GM21786 (cell line): ENCODE measurements around the gene HPN.
"Not testable (repeated sequence)": the region's sequence is repeated elsewhere in the genome, so short reads cannot be mapped to it uniquely, and the experiment has no call there.

ENCODE experiments used
- ATAC-seq: cut with Tn5 transposase; IDR thresholded peaks from one replicate; pipeline ENCODE4 v1.9.1; 2021; ENCODE audit not compliant: unreplicated experiment

The HPN gene

GRCh38 chr19:35042056-35042730 is 672 bp downstream of the HPN start:
- no peak for ATAC-seq

- no peak for ATAC-seq
Observed at GRCh38 chr19:35042954-35043604, 1.6 kb downstream of the HPN start.

GRCh38 chr19:35043906-35044305 is 2.4 kb downstream of the HPN start:
- ATAC-seq = no peak

GRCh38 chr19:35044317-35045117 is 3.0 kb downstream of the HPN start:
- no peak for ATAC-seq

GRCh38 chr19:35045667-35046300 is 4.3 kb downstream of the HPN start:
- no peak for ATAC-seq

- no peak for ATAC-seq
Observed at GRCh38 chr19:35046461-35046860, 4.9 kb downstream of the HPN start.

GRCh38 chr19:35048911-35049411 is 7.4 kb downstream of the HPN start:
- ATAC-seq = no peak

- ATAC-seq = no peak
Observed at GRCh38 chr19:35049456-35049855, 7.9 kb downstream of the HPN start.

GRCh38 chr19:35050662-35051061 is 9.1 kb downstream of the HPN start:
- not testable (repeated sequence) for ATAC-seq

- ATAC-seq = not testable (repeated sequence)
Observed at GRCh38 chr19:35051268-35051667, 9.7 kb downstream of the HPN start.

- no peak for ATAC-seq
Observed at GRCh38 chr19:35051796-35052195, 10.3 kb downstream of the HPN start.

GRCh38 chr19:35052599-35053190 is 11.2 kb downstream of the HPN start:
- ATAC-seq = no peak

- no peak for ATAC-seq
Observed at GRCh38 chr19:35053667-35054293, 12.3 kb downstream of the HPN start.

GRCh38 chr19:35054626-35055025 is 13.1 kb downstream of the HPN start:
- no peak for ATAC-seq

- no peak for ATAC-seq
Observed at GRCh38 chr19:35055715-35056179, 14.2 kb downstream of the HPN start.

- no peak for ATAC-seq
Observed at GRCh38 chr19:35056513-35057063, 15.1 kb downstream of the HPN start.

- ATAC-seq = no peak
Observed at GRCh38 chr19:35058370-35058769, 16.8 kb downstream of the HPN start.

- ATAC-seq = no peak
Observed at GRCh38 chr19:35059006-35059798, 17.7 kb downstream of the HPN start.

- no peak for ATAC-seq
Observed at GRCh38 chr19:35059799-35060091, 18.2 kb downstream of the HPN start.
